Smooth muscle cell (in vitro differentiated cells): Measurements from ENCODE around the gene ULBP1. TPM values are rescaled to one million over a fixed set of nuclear protein-coding genes. Genes with fewer than 3 reads are reported as not detected.
A peak's percentile ranks its signal among the peaks of the same experiment; 100 is the strongest.

Source experiments
- DNase-seq: peaks from one replicate; lab custom pipeline; 2025; ENCODE audit not compliant: unreplicated experiment; lab: John Stamatoyannopoulos, UW
- H2AFZ ChIP-seq: fragments of 200-600 bp; sonication (generic); 2 replicates; pipeline ENCODE4 v1.6.0; 2016; ENCODE audit warnings: antibody characterized with exemption, low read depth, mild to moderate bottlenecking
- H3F3A ChIP-seq: fragments of 200-600 bp; sonication (generic); 2 replicates; pipeline ENCODE4 v1.6.0; 2017; ENCODE audit warnings: antibody characterized with exemption, low read depth
- H3K27ac ChIP-seq: fragments of 200-600 bp; sonication (generic); 2 replicates; pipeline ENCODE4 v1.5.1; 2016; ENCODE audit warnings: low read depth, mild to moderate bottlenecking
- H3K27me3 ChIP-seq: fragments of 200-600 bp; sonication (generic); 2 replicates; pipeline ENCODE4 v1.6.1; 2016; ENCODE audit warnings: low read depth, mild to moderate bottlenecking
- H3K36me3 ChIP-seq: fragments of 200-600 bp; sonication (generic); 2 replicates; pipeline ENCODE4 v1.5.1; 2016; ENCODE audit warnings: low read depth
- H3K4me1 ChIP-seq: fragments of 200-600 bp; sonication (generic); 2 replicates; pipeline ENCODE4 v1.5.1; 2016; ENCODE audit warnings: low read depth
- H3K4me2 ChIP-seq: fragments of 200-600 bp; sonication (generic); 2 replicates; pipeline ENCODE4 v1.6.0; 2016; ENCODE audit warnings: mild to moderate bottlenecking
- H3K4me3 ChIP-seq: fragments of 200-600 bp; sonication (generic); 2 replicates; pipeline ENCODE4 v1.5.1; 2016; ENCODE audit warnings: mild to moderate bottlenecking
- H3K79me2 ChIP-seq: fragments of 200-600 bp; sonication (generic); 2 replicates; pipeline ENCODE4 v1.6.0; 2016; ENCODE audit warnings: low read depth, mild to moderate bottlenecking
- H3K9ac ChIP-seq: fragments of 200-600 bp; sonication (generic); 2 replicates; pipeline ENCODE4 v1.6.0; 2016; ENCODE audit warnings: low read depth
- H3K9me3 ChIP-seq: fragments of 200-600 bp; sonication (generic); replicated peaks from 2 replicates; pipeline ENCODE4 v1.5.1; 2016; ENCODE audit warnings: low read depth
- H4K20me1 ChIP-seq: fragments of 200-600 bp; sonication (generic); 2 replicates; pipeline ENCODE4 v1.6.0; 2016; ENCODE audit warnings: low read depth
- WGBS: methylation state at CpG from one replicate; pipeline ENCODE4 v1.1.7; 2016; ENCODE audit warnings: low lambda C conversion rate; 5-methylcytosine and 5-hydroxymethylcytosine counted together
- polyA plus RNA-seq: library from polyadenylated mRNA; unstranded; fragments of >200 nt; fragmentation: Nextera tagmentation; extraction: Ambion mirVana; gene quantifications from 2 replicates; pipeline ENCODE4 v1.2.1, GENCODE V29; 2016
- total RNA-seq: library from RNA; depleted of rRNA; stranded (reverse); fragments of >200 nt; gene quantifications from 2 replicates; pipeline ENCODE4 v1.2.3, GENCODE V29; 2014
- TF ChIP-seq, protein P1 (sequence below): fragments of 200-600 bp; sonication (generic); IDR thresholded peaks from 2 replicates; pipeline ENCODE4 v1.5.1; 2017; ENCODE audit warnings: borderline replicate concordance, mild to moderate bottlenecking, antibody characterized with exemption; ENCODE audit not compliant: insufficient read depth, poor library complexity, severe bottlenecking

ULBP1 gene
- total and polyA plus RNA-seq, 2 experiments from 2014 or later: 0.72 to 1.7 TPM

GRCh38 chr6:149961728-149962425 lies 1.9 kb upstream of the ULBP1 start:
- no peaks in the 10 kb centered on the region for H3K79me2 ChIP-seq
- no peaks in the 10 kb centered on the region for H3F3A ChIP-seq
- H3K9ac ChIP-seq: no peak overlapping the region
- no peak overlapping the region for H3K4me2 ChIP-seq
- 64% methylated on average over 6 of the region's 6 CpGs for WGBS
- DNase-seq: no peak
- H4K20me1 ChIP-seq: no peaks in the 10 kb centered on the region
- peaks cover 7% of the 10 kb centered on the region for H3K4me1 ChIP-seq
- no peak overlapping the region for H2AFZ ChIP-seq
- no peaks in the 10 kb centered on the region for H3K9me3 ChIP-seq
- no peak overlapping the region for H3K4me3 ChIP-seq
- no peaks in the 10 kb centered on the region for H3K36me3 ChIP-seq
- TF ChIP-seq, protein P1, sequence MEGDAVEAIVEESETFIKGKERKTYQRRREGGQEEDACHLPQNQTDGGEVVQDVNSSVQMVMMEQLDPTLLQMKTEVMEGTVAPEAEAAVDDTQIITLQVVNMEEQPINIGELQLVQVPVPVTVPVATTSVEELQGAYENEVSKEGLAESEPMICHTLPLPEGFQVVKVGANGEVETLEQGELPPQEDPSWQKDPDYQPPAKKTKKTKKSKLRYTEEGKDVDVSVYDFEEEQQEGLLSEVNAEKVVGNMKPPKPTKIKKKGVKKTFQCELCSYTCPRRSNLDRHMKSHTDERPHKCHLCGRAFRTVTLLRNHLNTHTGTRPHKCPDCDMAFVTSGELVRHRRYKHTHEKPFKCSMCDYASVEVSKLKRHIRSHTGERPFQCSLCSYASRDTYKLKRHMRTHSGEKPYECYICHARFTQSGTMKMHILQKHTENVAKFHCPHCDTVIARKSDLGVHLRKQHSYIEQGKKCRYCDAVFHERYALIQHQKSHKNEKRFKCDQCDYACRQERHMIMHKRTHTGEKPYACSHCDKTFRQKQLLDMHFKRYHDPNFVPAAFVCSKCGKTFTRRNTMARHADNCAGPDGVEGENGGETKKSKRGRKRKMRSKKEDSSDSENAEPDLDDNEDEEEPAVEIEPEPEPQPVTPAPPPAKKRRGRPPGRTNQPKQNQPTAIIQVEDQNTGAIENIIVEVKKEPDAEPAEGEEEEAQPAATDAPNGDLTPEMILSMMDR: no peak
- peaks cover 73% of the 10 kb centered on the region for H3K27me3 ChIP-seq
- H3K27ac ChIP-seq: no peak overlapping the region

- DNase-seq: no peak
- Histone ChIP-seq H3K36me3 (no peaks in the 10 kb centered on the region), H3K79me2 (no peaks in the 10 kb centered on the region), H3K4me1 (peaks cover 7% of the 10 kb centered on the region), H3K27ac (no peak overlapping the region), H3K4me3 (peak overlapping the region; percentile 47), H3K4me2 (peak overlapping the region; percentile 83), H3K9ac (no peak overlapping the region), H3K9me3 (no peaks in the 10 kb centered on the region), H2AFZ (no peak overlapping the region), H3F3A (no peaks in the 10 kb centered on the region), H3K27me3 (peaks cover 73% of the 10 kb centered on the region), H4K20me1 (no peaks in the 10 kb centered on the region)
- TF ChIP-seq, protein P1: no peak
- WGBS: 69% methylated on average over 6 of the region's 7 CpGs
Measured at GRCh38 chr6:149962461-149963211, 1.1 kb upstream of the ULBP1 start.

- 10% methylated on average over 8 of the region's 8 CpGs for WGBS
- peak overlapping the region; percentile 23 for H2AFZ ChIP-seq
- no peaks in the 10 kb centered on the region for H3K9me3 ChIP-seq
- no peak for DNase-seq
- H3K9ac ChIP-seq: no peak overlapping the region
- peaks cover 73% of the 10 kb centered on the region for H3K27me3 ChIP-seq
- H3K4me1 ChIP-seq: peaks cover 7% of the 10 kb centered on the region
- H3K36me3 ChIP-seq: no peaks in the 10 kb centered on the region
- TF ChIP-seq, protein P1: no peak
- no peaks in the 10 kb centered on the region for H4K20me1 ChIP-seq
- H3K79me2 ChIP-seq: no peaks in the 10 kb centered on the region
- H3F3A ChIP-seq: no peaks in the 10 kb centered on the region
- H3K27ac ChIP-seq: no peak overlapping the region
- peak overlapping the region; percentile 47 for H3K4me3 ChIP-seq
- peak overlapping the region; percentile 83 for H3K4me2 ChIP-seq
Measured at GRCh38 chr6:149963212-149963461, 606 bp upstream of the ULBP1 start.
